B cell (primary cell): Measurements from ENCODE around the gene RPS10. TPM values are rescaled to one million over a fixed set of nuclear protein-coding genes. Genes with fewer than 3 reads are reported as not detected.

Experiments
- ATAC-seq: fragments of 200-7000 bp; cut with Tn5 transposase; one replicate; pipeline ENCODE4 v1.10.0; 2021; ENCODE audit warnings: low read depth, mild to moderate bottlenecking, moderate number of reproducible peaks, moderate library complexity
- CTCF ChIA-PET: fragments of 350-600 bp; sonication (Branson Sonifier 250); formaldehyde crosslinking; loops from one replicate; lab custom pipeline; 2021; ENCODE audit warnings: antibody characterized with exemption, inconsistent platforms; lab: Charles Lee
- POLR2A ChIA-PET: fragments of 350-600 bp; sonication (Branson Sonifier 250); formaldehyde crosslinking; loops from one replicate; lab custom pipeline; 2021; ENCODE audit warnings: antibody characterized with exemption; lab: Charles Lee
- DNase-seq: peaks from one replicate; pipeline ENCODE4 v3.0.0; 2013
- H2AFZ ChIP-seq: 2 replicates; pipeline ENCODE4 v1.6.1; 2012; ENCODE audit warnings: mild to moderate bottlenecking, low read depth, low read length; ENCODE audit not compliant: insufficient read depth, poor library complexity, severe bottlenecking
- H3K27ac ChIP-seq, 2 donors: 1 replicate in 1 of 2; 2 replicates in 1 of 2; pipeline ENCODE4 v1.5.1; 2012 to 2013; ENCODE audit warnings: low read length in 2 of 2, mild to moderate bottlenecking in 2 of 2, moderate library complexity in 1 of 2
- H3K27me3 ChIP-seq, 4 experiments: fragments of 200-600 bp in 1 of 4; sonication (generic) in 1 of 4; replicated peaks in 1 of 4; 1 replicate in 2 of 4; 2 replicates in 2 of 4; pipeline versions ENCODE4 v1.6.1 to v1.7.0; 2013 to 2016; ENCODE audit warnings: low read length in 3 of 4, mild to moderate bottlenecking in 2 of 4, mixed read lengths in 1 of 4, moderate library complexity in 1 of 4; ENCODE audit not compliant: insufficient read depth in 4 of 4, control insufficient read depth in 3 of 4; ENCODE audit errors: control extremely low read depth in 1 of 4
- H3K36me3 ChIP-seq, 2 experiments: replicated peaks in 1 of 2; 1 replicate in 1 of 2; 2 replicates in 1 of 2; pipeline versions ENCODE4 v1.6.1 to v1.7.1; 2013; ENCODE audit warnings: low read length in 1 of 2; ENCODE audit not compliant: insufficient read depth in 2 of 2, control insufficient read depth in 1 of 2; ENCODE audit errors: control extremely low read depth in 1 of 2, extremely low read depth in 1 of 2
- H3K4me1 ChIP-seq, 2 donors: fragments of 200-600 bp in 1 of 2; sonication (generic) in 1 of 2; 1 replicate in 1 of 2; 2 replicates in 1 of 2; pipeline versions ENCODE4 v1.5.1 to v1.6.1; 2013 to 2017; ENCODE audit warnings: low read length in 2 of 2; ENCODE audit not compliant: control insufficient read depth in 2 of 2, insufficient read depth in 2 of 2
- H3K4me2 ChIP-seq: replicated peaks from 2 replicates; pipeline ENCODE3; 2012; ENCODE audit warnings: mild to moderate bottlenecking, low read depth, low read length; ENCODE audit not compliant: poor library complexity, severe bottlenecking
- H3K4me3 ChIP-seq, 5 experiments: fragments of 200-600 bp in 1 of 5; sonication (generic) in 1 of 5; 1 replicate in 3 of 5; 2 replicates in 2 of 5; pipeline versions ENCODE4 v1.5.1 to v1.7.0; 2011 to 2016; ENCODE audit warnings: low read length in 4 of 5, mild to moderate bottlenecking in 4 of 5, low read depth in 2 of 5, control low read depth in 1 of 5, moderate library complexity in 1 of 5; ENCODE audit not compliant: insufficient read depth in 1 of 5; ENCODE audit errors: control extremely low read depth in 1 of 5, extremely low read depth in 1 of 5
- H3K79me2 ChIP-seq: fragments of 200-600 bp; sonication (generic); one replicate; pipeline ENCODE4 v1.6.0; 2016; ENCODE audit warnings: low read length; ENCODE audit not compliant: control insufficient read depth, insufficient read depth
- H3K9ac ChIP-seq: fragments of 200-600 bp; sonication (generic); 2 replicates; pipeline ENCODE4 v1.6.1; 2017; ENCODE audit warnings: mild to moderate bottlenecking, low read length, moderate library complexity
- H3K9me3 ChIP-seq, 3 donors: one replicate each; pipeline versions ENCODE4 v1.6.1 to v1.7.1; 2013; ENCODE audit warnings: low read length in 2 of 3; ENCODE audit not compliant: control insufficient read depth in 2 of 3, insufficient read depth in 1 of 3; ENCODE audit errors: control extremely low read depth in 1 of 3
- H4K20me1 ChIP-seq: 2 replicates; pipeline ENCODE4 v1.6.0; 2012; ENCODE audit warnings: mild to moderate bottlenecking, low read length; ENCODE audit not compliant: insufficient read depth, control insufficient read depth, poor library complexity, severe bottlenecking
- H3K27ac Mint-ChIP-seq: one replicate; pipeline ENCODE4 v1.8.0; 2021; ENCODE audit warnings: mixed read lengths
- H3K27me3 Mint-ChIP-seq: one replicate; pipeline ENCODE4 v1.8.0; 2021; ENCODE audit warnings: mixed read lengths
- H3K4me1 Mint-ChIP-seq: one replicate; pipeline ENCODE4 v1.8.0; 2021; ENCODE audit warnings: mixed read lengths
- H3K4me3 Mint-ChIP-seq: one replicate; pipeline ENCODE4 v1.8.0; 2021; ENCODE audit warnings: mixed read lengths
- H3K9me3 Mint-ChIP-seq: one replicate; pipeline ENCODE4 v1.8.0; 2022; ENCODE audit warnings: mixed read lengths; ENCODE audit not compliant: insufficient read depth
- EZH2 ChIP-seq: IDR thresholded peaks from 2 replicates; pipeline ENCODE4 v1.6.1; 2012; ENCODE audit warnings: borderline replicate concordance, low read depth, mild to moderate bottlenecking, moderate library complexity, low read length; ENCODE audit not compliant: insufficient read depth, poor library complexity, severe bottlenecking
- WGBS: methylation state at CpG from one replicate; pipeline ENCODE4 v1.1.5; 2013; ENCODE audit warnings: missing lambda C conversion rate; ENCODE audit not compliant: insufficient coverage; 5-methylcytosine and 5-hydroxymethylcytosine counted together
- intact Hi-C: fragments of 100-400 bp; cut with micrococcal nuclease; formaldehyde crosslinking; loops from one replicate; pipeline ENCODE4 v1.10.0; 2022
- polyA plus RNA-seq: library from polyadenylated mRNA; depleted of rRNA; stranded (reverse); fragments of >200 nt; gene quantifications from 2 replicates; pipeline ENCODE4 v1.2.3, GENCODE V29; 2012
- total RNA-seq, 2 donors: library from RNA; stranded (reverse); fragments of 120-200 nt in 1 of 2; gene quantifications; 1 replicate in 1 of 2; 2 replicates in 1 of 2; pipeline versions ENCODE4 v1.2.3 to v1.2.4, GENCODE V29; 2013 to 2022
- TF ChIP-seq, protein P1 (sequence below): fragments of 200-600 bp; IDR thresholded peaks from one replicate; pipeline ENCODE4 v1.8.0; 2022; ENCODE audit warnings: antibody characterized with exemption, mild to moderate bottlenecking

Gene RPS10
- total and polyA plus RNA-seq, 2 donors (not counting 1 experiment from before 2014, with no cell fraction given), result 2,707 to 6,226 TPM

- Mint-ChIP-seq H3K27me3 (no peaks in the 10 kb centered on the region), H3K9me3 (no peaks in the 10 kb centered on the region), H3K4me3 (no peak overlapping the region), H3K27ac (no peak overlapping the region), H3K4me1 (no peaks in the 10 kb centered on the region)
- ChIA-PET CTCF (interaction anchor here (0.7 kb wide), 1 partner anchor 134 kb away, joined by 4 read pairs; no protein-coding TSS in a partner anchor), POLR2A (no interaction called here)
- Histone ChIP-seq H3K27ac (no peak overlapping the region), H3K9ac (no peak overlapping the region), H3K79me2 (no peaks in the 10 kb centered on the region), H3K4me1 (no peaks in the 10 kb centered on the region), H2AFZ (no peak overlapping the region), H3K4me3 (no peak overlapping the region), H3K4me2 (no peak overlapping the region), H3K9me3 (no peaks in the 10 kb centered on the region), H3K36me3 (no peaks in the 10 kb centered on the region), H4K20me1 (no peaks in the 10 kb centered on the region), H3K27me3 (no peaks in the 10 kb centered on the region)
- ATAC-seq (no peak), DNase-seq (no peak)
- intact Hi-C loops, result no loop called here
- 95% methylated on average over 4 of the region's 5 CpGs for WGBS
- TF ChIP-seq, protein P1, sequence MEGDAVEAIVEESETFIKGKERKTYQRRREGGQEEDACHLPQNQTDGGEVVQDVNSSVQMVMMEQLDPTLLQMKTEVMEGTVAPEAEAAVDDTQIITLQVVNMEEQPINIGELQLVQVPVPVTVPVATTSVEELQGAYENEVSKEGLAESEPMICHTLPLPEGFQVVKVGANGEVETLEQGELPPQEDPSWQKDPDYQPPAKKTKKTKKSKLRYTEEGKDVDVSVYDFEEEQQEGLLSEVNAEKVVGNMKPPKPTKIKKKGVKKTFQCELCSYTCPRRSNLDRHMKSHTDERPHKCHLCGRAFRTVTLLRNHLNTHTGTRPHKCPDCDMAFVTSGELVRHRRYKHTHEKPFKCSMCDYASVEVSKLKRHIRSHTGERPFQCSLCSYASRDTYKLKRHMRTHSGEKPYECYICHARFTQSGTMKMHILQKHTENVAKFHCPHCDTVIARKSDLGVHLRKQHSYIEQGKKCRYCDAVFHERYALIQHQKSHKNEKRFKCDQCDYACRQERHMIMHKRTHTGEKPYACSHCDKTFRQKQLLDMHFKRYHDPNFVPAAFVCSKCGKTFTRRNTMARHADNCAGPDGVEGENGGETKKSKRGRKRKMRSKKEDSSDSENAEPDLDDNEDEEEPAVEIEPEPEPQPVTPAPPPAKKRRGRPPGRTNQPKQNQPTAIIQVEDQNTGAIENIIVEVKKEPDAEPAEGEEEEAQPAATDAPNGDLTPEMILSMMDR, result no peak
- TF ChIP-seq EZH2, result no peak
Measured at GRCh38 chr6:34475238-34475682, 49.4 kb upstream of the RPS10 start.

GRCh38 chr6:34474754-34475153 is 48.9 kb upstream of the RPS10 start:
- intact Hi-C loops, result no loop called here
- H3K4me1 Mint-ChIP-seq, result peaks cover 1% of the 10 kb centered on the region
- H3K9me3 Mint-ChIP-seq, result no peaks in the 10 kb centered on the region
- H3K27me3 Mint-ChIP-seq, result no peaks in the 10 kb centered on the region
- no peak for TF ChIP-seq EZH2
- TF ChIP-seq, protein P1, result no peak
- ChIA-PET CTCF (no interaction called here), POLR2A (no interaction called here)
- Histone ChIP-seq H3K36me3 (no peaks in the 10 kb centered on the region), H4K20me1 (no peaks in the 10 kb centered on the region), H3K4me3 (no peak overlapping the region), H3K4me1 (peaks cover 0 to 2% of the 10 kb centered on the region in 2 donors), H3K27me3 (no peaks in the 10 kb centered on the region), H3K27ac (no peak overlapping the region), H3K79me2 (no peaks in the 10 kb centered on the region), H3K9me3 (no peaks in the 10 kb centered on the region), H2AFZ (no peak overlapping the region), H3K4me2 (no peak overlapping the region), H3K9ac (no peak overlapping the region)
- H3K4me3 Mint-ChIP-seq, result no peak overlapping the region
- ATAC-seq (no peak), DNase-seq (no peak)
- H3K27ac Mint-ChIP-seq, result no peak overlapping the region
- 95% methylated on average over 2 of the region's 2 CpGs for WGBS
